MM.1S (cell line): ENCODE results near the gene PLA2G4E.

ENCODE experiments used
- DNase-seq: peaks from one replicate; pipeline ENCODE4 v3.0.0-alpha.2; 2015
- H2AFZ ChIP-seq: fragments of 300-600 bp; sonication (generic); 2 replicates; pipeline ENCODE4 v1.6.0; 2016; ENCODE audit warnings: antibody characterized with exemption, low read length
- H3F3A ChIP-seq: fragments of 300-600 bp; sonication (generic); 2 replicates; pipeline ENCODE4 v1.6.1; 2016; ENCODE audit warnings: mild to moderate bottlenecking, antibody characterized with exemption, low read length, moderate library complexity, mixed read lengths; ENCODE audit not compliant: insufficient read depth
- H3K27ac ChIP-seq: fragments of 300-600 bp; sonication (generic); 2 replicates; pipeline ENCODE4 v1.5.1; 2016; ENCODE audit warnings: mild to moderate bottlenecking, low read length
- H3K27me3 ChIP-seq: fragments of 300-600 bp; sonication (generic); replicated peaks from 2 replicates; pipeline ENCODE4 v1.6.0; 2016; ENCODE audit warnings: low read length; ENCODE audit not compliant: insufficient read depth
- H3K36me3 ChIP-seq: fragments of 300-600 bp; sonication (generic); replicated peaks from 2 replicates; pipeline ENCODE4 v1.6.1; 2016; ENCODE audit warnings: mild to moderate bottlenecking, low read length, mixed read lengths; ENCODE audit not compliant: insufficient read depth
- H3K4me1 ChIP-seq: fragments of 300-600 bp; sonication (generic); 2 replicates; pipeline ENCODE4 v1.6.1; 2016; ENCODE audit warnings: low read length, mixed read lengths
- H3K4me2 ChIP-seq: fragments of 300-600 bp; sonication (generic); 2 replicates; pipeline ENCODE4 v1.6.0; 2016; ENCODE audit warnings: low read depth, low read length
- H3K4me3 ChIP-seq: fragments of 300-600 bp; sonication (generic); 2 replicates; pipeline ENCODE4 v1.5.1; 2016; ENCODE audit warnings: low read length, mixed read lengths
- H3K79me2 ChIP-seq: fragments of 300-600 bp; sonication (generic); 2 replicates; pipeline ENCODE4 v1.6.1; 2016; ENCODE audit warnings: mixed run types, low read length, mixed read lengths
- H3K9ac ChIP-seq: fragments of 300-600 bp; sonication (generic); 2 replicates; pipeline ENCODE4 v1.6.1; 2016; ENCODE audit warnings: low read length, mixed read lengths
- H3K9me2 ChIP-seq: fragments of 300-600 bp; sonication (generic); replicated peaks from 2 replicates; pipeline ENCODE4 v1.6.1; 2016; ENCODE audit warnings: mild to moderate bottlenecking, low read length, mixed read lengths; ENCODE audit not compliant: insufficient read depth
- H3K9me3 ChIP-seq: fragments of 300-600 bp; sonication (generic); replicated peaks from 2 replicates; pipeline ENCODE4 v1.6.1; 2016; ENCODE audit warnings: mild to moderate bottlenecking, low read length, mixed read lengths; ENCODE audit not compliant: insufficient read depth
- H4K20me1 ChIP-seq: fragments of 300-600 bp; sonication (generic); 2 replicates; pipeline ENCODE4 v1.6.1; 2016; ENCODE audit warnings: mild to moderate bottlenecking, low read length, moderate library complexity, mixed read lengths; ENCODE audit not compliant: insufficient read depth
- CTCF ChIP-seq: fragments of 300-600 bp; sonication (generic); IDR thresholded peaks from 2 replicates; pipeline ENCODE4 v1.5.1; 2016; ENCODE audit warnings: antibody characterized with exemption, low read length, mixed read lengths
- EZH2 ChIP-seq: fragments of 300-600 bp; sonication (generic); optimal IDR thresholded peaks from 2 replicates; pipeline ENCODE3; 2017; ENCODE audit warnings: low read depth, mild to moderate bottlenecking, antibody characterized with exemption, low read length, mixed read lengths
- EZH2phosphoT487 ChIP-seq: fragments of 300-600 bp; sonication (generic); IDR thresholded peaks from 2 replicates; pipeline ENCODE4 v1.6.1; 2018; ENCODE audit warnings: antibody characterized with exemption, low read length

PLA2G4E gene

GRCh38 chr15:41933771-41934170 is 87.1 kb downstream of the PLA2G4E start:
- H3K27ac ChIP-seq = no peak overlapping the region
- no peak for TF ChIP-seq EZH2phosphoT487
- no peak for TF ChIP-seq CTCF
- no peak for TF ChIP-seq EZH2

GRCh38 chr15:41933326-41933725 is 87.5 kb downstream of the PLA2G4E start:
- peaks cover 3% of the 10 kb centered on the region; the same call in 1 of the 2 replicates for H3K79me2 ChIP-seq
- H3K36me3 ChIP-seq = no peaks in the 10 kb centered on the region
- no peak overlapping the region for H3K4me2 ChIP-seq
- peaks cover 10% of the 10 kb centered on the region; the same call in 1 of the 2 replicates for H3F3A ChIP-seq
- no peak for DNase-seq
- no peak overlapping the region for H3K27ac ChIP-seq
- H3K27me3 ChIP-seq = no peaks in the 10 kb centered on the region
- no peak overlapping the region for H3K4me3 ChIP-seq
- no peaks in the 10 kb centered on the region for H4K20me1 ChIP-seq
- no peak for TF ChIP-seq CTCF
- no peak for TF ChIP-seq EZH2
- TF ChIP-seq EZH2phosphoT487 = no peak
- H3K9ac ChIP-seq = no peak overlapping the region
- H3K4me1 ChIP-seq = peaks cover 19% of the 10 kb centered on the region
- H3K9me2 ChIP-seq = no peaks in the 10 kb centered on the region
- H2AFZ ChIP-seq = no peak overlapping the region
- no peaks in the 10 kb centered on the region for H3K9me3 ChIP-seq

More at GRCh38 chr15:41933771-41934170, 87.1 kb downstream of the PLA2G4E start:
- H3K4me3 ChIP-seq = no peak overlapping the region
- no peak overlapping the region for H3K4me2 ChIP-seq
- H3K4me1 ChIP-seq = peaks cover 19% of the 10 kb centered on the region
- peaks cover 10% of the 10 kb centered on the region; the same call in 1 of the 2 replicates for H3F3A ChIP-seq
- DNase-seq = no peak
- peaks cover 3% of the 10 kb centered on the region; the same call in 1 of the 2 replicates for H3K79me2 ChIP-seq
- H3K36me3 ChIP-seq = no peaks in the 10 kb centered on the region
- no peak overlapping the region for H2AFZ ChIP-seq
- H3K9me2 ChIP-seq = no peaks in the 10 kb centered on the region
- H3K9ac ChIP-seq = no peak overlapping the region
- no peaks in the 10 kb centered on the region for H3K9me3 ChIP-seq
- no peaks in the 10 kb centered on the region for H3K27me3 ChIP-seq
- H4K20me1 ChIP-seq = no peaks in the 10 kb centered on the region

- Histone ChIP-seq H3K4me1 (peaks cover 19% of the 10 kb centered on the region), H3K27ac (no peak overlapping the region), H3K9ac (no peak overlapping the region), H3F3A (peaks cover 10% of the 10 kb centered on the region; the same call in 1 of the 2 replicates), H3K79me2 (peaks cover 3% of the 10 kb centered on the region; the same call in 1 of the 2 replicates), H3K9me2 (no peaks in the 10 kb centered on the region), H3K9me3 (no peaks in the 10 kb centered on the region), H3K36me3 (no peaks in the 10 kb centered on the region), H3K27me3 (no peaks in the 10 kb centered on the region), H2AFZ (no peak overlapping the region), H3K4me2 (no peak overlapping the region), H4K20me1 (no peaks in the 10 kb centered on the region), H3K4me3 (no peak overlapping the region)
- TF ChIP-seq EZH2phosphoT487 = no peak
- TF ChIP-seq CTCF = no peak
- TF ChIP-seq EZH2 = no peak
- no peak for DNase-seq
Observed at GRCh38 chr15:41932511-41933289, 88.1 kb downstream of the PLA2G4E start.
